Natural killer cell (primary cell): ENCODE results near the gene ITGA6. TPM values are rescaled to one million over a fixed set of nuclear protein-coding genes. Genes with fewer than 3 reads are reported as not detected.

Experiments
- ATAC-seq, 3 donors: fragments of 150-1000 bp in 2 of 3; fragments of 200-7000 bp in 1 of 3; cut with Tn5 transposase; 1 replicate in 1 of 3; 2 replicates in 2 of 3; pipeline ENCODE4 v1.10.0; 2021; ENCODE audit warnings: mild to moderate bottlenecking in 2 of 3, moderate library complexity in 2 of 3
- DNase-seq, 2 donors: peaks; one replicate each; pipeline versions ENCODE4 v3.0.0 to v3.0.0-alpha.2; 2013 to 2021; ENCODE audit warnings: mixed read lengths in 1 of 2
- H3K27ac ChIP-seq: one replicate; pipeline ENCODE4 v1.5.1; 2013; ENCODE audit warnings: mild to moderate bottlenecking, low read length
- H3K27me3 ChIP-seq: one replicate; pipeline ENCODE4 v1.6.1; 2013; ENCODE audit warnings: low read length; ENCODE audit not compliant: control insufficient read depth, insufficient read depth
- H3K36me3 ChIP-seq: one replicate; pipeline ENCODE4 v1.6.1; 2013; ENCODE audit warnings: low read length; ENCODE audit not compliant: control insufficient read depth, insufficient read depth
- H3K4me1 ChIP-seq: one replicate; pipeline ENCODE4 v1.6.1; 2013; ENCODE audit warnings: low read length; ENCODE audit not compliant: control insufficient read depth, insufficient read depth
- H3K4me3 ChIP-seq: one replicate; pipeline ENCODE4 v1.5.1; 2013; ENCODE audit warnings: low read length
- H3K9me3 ChIP-seq: one replicate; pipeline ENCODE4 v1.6.1; 2013; ENCODE audit warnings: low read length; ENCODE audit not compliant: control insufficient read depth, insufficient read depth
- H3K27ac Mint-ChIP-seq, 2 donors: one replicate each; pipeline ENCODE4 v1.8.0; 2022; ENCODE audit warnings: mild to moderate bottlenecking in 2 of 2, mixed read lengths in 2 of 2, moderate library complexity in 1 of 2
- H3K27me3 Mint-ChIP-seq, 2 donors: one replicate each; pipeline ENCODE4 v1.8.0; 2022; ENCODE audit warnings: low read depth in 2 of 2, mixed read lengths in 2 of 2
- H3K36me3 Mint-ChIP-seq: one replicate; pipeline ENCODE4 v1.8.0; 2022; ENCODE audit warnings: mixed read lengths
- H3K4me1 Mint-ChIP-seq, 2 donors: one replicate each; pipeline ENCODE4 v1.8.0; 2022; ENCODE audit warnings: mixed read lengths in 2 of 2
- H3K4me3 Mint-ChIP-seq: one replicate; pipeline ENCODE4 v1.8.0; 2022; ENCODE audit warnings: mild to moderate bottlenecking, moderate library complexity, mixed read lengths
- H3K9me3 Mint-ChIP-seq, 2 donors: one replicate each; pipeline ENCODE4 v1.8.0; 2022; ENCODE audit warnings: mixed read lengths in 2 of 2
- WGBS: methylation state at CpG from one replicate; pipeline ENCODE4 v1.1.7; 2013; ENCODE audit warnings: missing lambda C conversion rate; ENCODE audit not compliant: insufficient coverage; 5-methylcytosine and 5-hydroxymethylcytosine counted together
- intact Hi-C: fragments of 100-400 bp; cut with micrococcal nuclease; formaldehyde crosslinking; loops from one replicate; pipeline ENCODE4 v1.14.2; 2022
- total RNA-seq, 4 donors: library from RNA; stranded (reverse); fragments of 120-200 nt in 1 of 4; gene quantifications; one replicate each; pipeline versions ENCODE4 v1.2.3 to v1.2.4, GENCODE V29; 2013 to 2022
- TF ChIP-seq, protein P1 (sequence below): fragments of 200-600 bp; IDR thresholded peaks from one replicate; pipeline ENCODE4 v1.8.0; 2022; ENCODE audit warnings: antibody characterized with exemption

The ITGA6 gene
- total RNA-seq, 3 donors from 2014 or later (not counting 1 experiment from before 2014, with no cell fraction given), result 34.0 to 52.8 (median 38.3) TPM

DNA sequence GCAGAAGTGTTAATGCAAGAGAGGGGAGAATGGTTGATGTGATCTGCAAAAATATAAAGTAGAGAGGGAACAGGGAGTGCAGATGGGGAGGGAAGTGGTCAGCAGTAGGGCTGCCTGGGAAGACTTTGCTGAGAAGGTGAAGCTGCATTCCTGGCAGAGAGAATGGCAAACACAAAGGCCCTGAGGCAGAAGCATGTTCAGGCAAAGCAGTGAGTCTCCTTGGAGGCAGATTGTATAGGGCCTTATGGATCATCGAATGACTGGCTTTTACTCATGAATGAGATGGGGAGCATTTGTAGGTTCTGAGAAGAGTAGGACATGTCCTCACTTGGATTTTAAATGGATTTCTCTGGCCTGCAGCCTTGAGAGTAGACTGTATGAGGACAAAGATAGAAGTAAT lies 9.5 kb downstream of the ITGA6 start:
- Mint-ChIP-seq H3K4me3 (no peak overlapping the region), H3K27me3 (no peaks in the 10 kb centered on the region), H3K27ac (no peak overlapping the region), H3K4me1 (peaks cover 50 to 59% of the 10 kb centered on the region in 2 donors), H3K36me3 (no peaks in the 10 kb centered on the region), H3K9me3 (no peaks in the 10 kb centered on the region)
- Histone ChIP-seq H3K4me3 (no peak overlapping the region), H3K9me3 (no peaks in the 10 kb centered on the region), H3K4me1 (peaks cover 58% of the 10 kb centered on the region), H3K27ac (no peak overlapping the region), H3K36me3 (no peaks in the 10 kb centered on the region), H3K27me3 (no peaks in the 10 kb centered on the region)
- WGBS, result 96% methylated on average over 1 of the region's 1 CpG
- DNase-seq, result peak in 1 of 2 donors; percentile 8
- ATAC-seq, result no peak
- TF ChIP-seq, protein P1, sequence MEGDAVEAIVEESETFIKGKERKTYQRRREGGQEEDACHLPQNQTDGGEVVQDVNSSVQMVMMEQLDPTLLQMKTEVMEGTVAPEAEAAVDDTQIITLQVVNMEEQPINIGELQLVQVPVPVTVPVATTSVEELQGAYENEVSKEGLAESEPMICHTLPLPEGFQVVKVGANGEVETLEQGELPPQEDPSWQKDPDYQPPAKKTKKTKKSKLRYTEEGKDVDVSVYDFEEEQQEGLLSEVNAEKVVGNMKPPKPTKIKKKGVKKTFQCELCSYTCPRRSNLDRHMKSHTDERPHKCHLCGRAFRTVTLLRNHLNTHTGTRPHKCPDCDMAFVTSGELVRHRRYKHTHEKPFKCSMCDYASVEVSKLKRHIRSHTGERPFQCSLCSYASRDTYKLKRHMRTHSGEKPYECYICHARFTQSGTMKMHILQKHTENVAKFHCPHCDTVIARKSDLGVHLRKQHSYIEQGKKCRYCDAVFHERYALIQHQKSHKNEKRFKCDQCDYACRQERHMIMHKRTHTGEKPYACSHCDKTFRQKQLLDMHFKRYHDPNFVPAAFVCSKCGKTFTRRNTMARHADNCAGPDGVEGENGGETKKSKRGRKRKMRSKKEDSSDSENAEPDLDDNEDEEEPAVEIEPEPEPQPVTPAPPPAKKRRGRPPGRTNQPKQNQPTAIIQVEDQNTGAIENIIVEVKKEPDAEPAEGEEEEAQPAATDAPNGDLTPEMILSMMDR, result no peak
- intact Hi-C loops, result no loop called here

DNA sequence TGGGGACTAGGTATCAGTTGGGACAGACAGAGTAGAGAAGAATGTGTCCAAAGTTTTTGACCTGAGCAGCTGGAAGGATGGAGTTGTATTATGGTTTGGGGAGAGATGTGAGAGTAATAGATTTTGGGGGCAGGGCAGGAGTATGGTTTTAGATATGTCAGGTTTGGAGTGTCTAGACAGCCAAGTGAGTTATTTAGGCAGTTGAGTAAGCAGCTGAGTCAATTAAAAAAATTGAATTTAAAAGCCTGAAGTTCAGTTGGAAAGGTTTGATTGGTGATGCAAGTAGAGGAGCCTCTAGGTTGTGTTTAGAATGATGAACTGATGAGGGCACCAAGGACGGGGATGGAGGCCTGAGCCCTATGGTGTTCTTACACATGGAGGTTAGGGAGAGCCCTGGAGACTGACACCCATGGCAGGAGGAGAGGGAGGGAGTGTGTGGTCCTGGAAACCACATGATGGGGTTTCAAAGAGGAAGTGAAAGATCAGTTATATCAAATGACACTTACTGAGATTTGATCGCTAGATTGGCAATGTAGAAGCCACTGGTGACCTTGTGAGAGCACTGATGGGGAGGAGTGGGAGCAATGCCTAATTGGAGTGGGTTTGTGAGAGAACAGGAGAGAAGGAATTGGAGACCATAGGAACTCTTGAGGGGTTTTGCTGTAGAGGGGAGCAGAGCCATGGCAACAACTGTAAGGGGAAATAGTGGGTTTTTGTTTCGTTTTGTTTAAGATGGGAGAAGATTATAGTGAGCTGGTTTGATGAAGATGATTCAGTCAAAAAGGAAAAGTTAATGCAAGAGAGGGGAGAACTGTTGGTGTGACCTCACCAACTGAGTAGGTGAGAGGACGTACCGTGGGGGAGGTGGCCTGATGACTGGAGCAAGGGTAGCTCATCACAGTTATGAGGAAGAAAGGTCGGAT lies 10.3 kb downstream of the ITGA6 start:
- TF ChIP-seq, protein P1, result no peak
- Mint-ChIP-seq H3K4me1 (peaks cover 50 to 59% of the 10 kb centered on the region in 2 donors), H3K27me3 (no peaks in the 10 kb centered on the region), H3K36me3 (no peaks in the 10 kb centered on the region), H3K9me3 (no peaks in the 10 kb centered on the region), H3K4me3 (no peak overlapping the region), H3K27ac (no peak overlapping the region)
- peak; percentile 45 to 79 (median 55) for ATAC-seq
- H3K4me3 ChIP-seq, result peak overlapping the region; percentile 6
- no peaks in the 10 kb centered on the region for H3K36me3 ChIP-seq
- intact Hi-C loops, result loop anchor here (1.0 kb wide), 1 partner anchor 9 kb away; no protein-coding TSS in a partner anchor
- WGBS, result 33% methylated on average over 6 of the region's 6 CpGs
- DNase-seq, result peak in 1 of 2 donors; percentile 54
- H3K4me1 ChIP-seq, result peaks cover 65% of the 10 kb centered on the region
- H3K27me3 ChIP-seq, result no peaks in the 10 kb centered on the region
- H3K27ac ChIP-seq, result peak overlapping the region; percentile 42
- no peaks in the 10 kb centered on the region for H3K9me3 ChIP-seq

DNA sequence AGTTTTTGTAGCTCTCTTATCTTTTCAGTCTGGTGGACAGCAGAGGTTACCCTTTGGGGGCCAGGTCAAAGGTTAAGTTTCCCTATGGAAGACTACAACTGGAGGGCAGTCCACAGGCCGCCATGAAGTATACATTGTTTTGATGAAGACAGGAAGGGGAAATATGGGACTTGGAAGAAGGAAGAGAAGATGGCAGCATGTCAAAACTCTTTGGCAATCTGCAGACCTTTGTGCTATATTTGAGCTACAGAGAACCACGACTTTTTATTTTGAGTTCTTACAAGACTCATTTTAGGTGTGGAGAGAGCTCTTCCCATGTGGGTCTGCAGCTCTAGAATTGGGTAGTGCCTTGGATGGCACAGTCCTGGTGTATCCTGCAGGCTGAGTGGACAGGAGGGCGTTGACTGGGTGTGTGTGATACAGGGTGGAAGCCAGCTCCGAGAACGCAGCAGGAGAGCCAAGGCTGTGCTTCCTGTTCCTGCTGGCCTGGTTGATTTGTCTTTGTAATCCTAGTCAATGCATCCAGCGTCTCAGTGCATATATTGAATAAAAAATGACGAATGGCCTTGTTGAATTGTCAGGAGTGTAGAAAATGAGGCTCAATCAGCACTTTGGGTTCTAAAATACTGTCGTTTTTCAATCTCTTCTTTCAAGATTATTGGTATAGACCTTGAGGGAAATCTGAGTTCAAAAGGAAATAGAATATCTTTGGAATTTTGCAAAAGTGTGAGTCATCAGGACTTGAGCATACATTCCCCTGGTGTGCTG lies 11.5 kb downstream of the ITGA6 start:
- ATAC-seq (no peak), DNase-seq (no peak)
- WGBS, result 95% methylated on average over 8 of the region's 8 CpGs
- Histone ChIP-seq H3K27ac (peak overlapping the region; percentile 42), H3K9me3 (no peaks in the 10 kb centered on the region), H3K4me3 (no peak overlapping the region), H3K27me3 (no peaks in the 10 kb centered on the region), H3K36me3 (no peaks in the 10 kb centered on the region), H3K4me1 (peaks cover 59% of the 10 kb centered on the region)
- no peaks in the 10 kb centered on the region for H3K9me3 Mint-ChIP-seq
- no peak overlapping the region for H3K27ac Mint-ChIP-seq
- H3K27me3 Mint-ChIP-seq, result no peaks in the 10 kb centered on the region
- H3K4me3 Mint-ChIP-seq, result no peak overlapping the region
- TF ChIP-seq, protein P1, result no peak
- peaks cover 46 to 56% of the 10 kb centered on the region in 2 donors for H3K4me1 Mint-ChIP-seq
- H3K36me3 Mint-ChIP-seq, result no peaks in the 10 kb centered on the region
- intact Hi-C loops, result loop anchor here (1.0 kb wide), 1 partner anchor 11 kb away; no protein-coding TSS in a partner anchor
